Measurements from ENCODE around the gene CEND1. TPM values are rescaled to one million over a fixed set of nuclear protein-coding genes. Genes with fewer than 3 reads are reported as not detected.

The CEND1 gene
- total and polyA plus RNA-seq, 2 donors from 2014 or later: 0.16 to 3.6 TPM

DNA sequence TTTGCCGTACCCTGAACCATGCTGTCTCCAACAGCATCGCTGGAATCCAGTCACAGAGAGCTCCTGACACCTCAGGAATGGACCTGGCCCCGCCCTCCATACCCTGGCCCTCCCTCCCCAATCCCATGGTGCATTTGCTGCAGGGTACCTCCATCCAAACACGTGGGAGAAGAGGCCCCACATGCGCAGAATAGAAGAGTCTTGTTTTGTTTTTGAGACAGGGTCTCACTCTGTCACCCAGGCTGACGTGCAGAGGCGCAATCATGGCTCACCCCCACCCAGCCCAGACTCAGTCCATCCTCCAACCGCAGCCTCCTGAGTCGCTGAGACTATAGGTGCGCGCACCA, 26.5 kb upstream of the CEND1 start:
- H3K9me3 ChIP-seq (ENCODE audit: control insufficient read depth in 2 of 3, insufficient read depth in 1 of 3, low read length in 3 of 3): no peaks in the 10 kb centered on the region
- no peak overlapping the region for H3K9ac ChIP-seq (ENCODE audit: low read length in 3 of 3)
- no peak overlapping the region for H3K27ac ChIP-seq (ENCODE audit: low read depth in 2 of 2, low read length in 2 of 2)
- no peak for FAIRE-seq
- no peak overlapping the region for H3K4me3 ChIP-seq (ENCODE audit: low read length in 3 of 3)
- no peaks in the 10 kb centered on the region for H3K27me3 ChIP-seq (ENCODE audit: control insufficient read depth, insufficient read depth, low read length)
- H3K4me1 ChIP-seq (ENCODE audit: control insufficient read depth in 2 of 3, insufficient read depth in 2 of 3, low read depth in 1 of 3, low read length in 3 of 3): peaks cover 0 to 20% (median 15%) of the 10 kb centered on the region in 3 donors
- intact Hi-C loops (cut with DNase I): no loop called here
- TF ChIP-seq, protein P1, sequence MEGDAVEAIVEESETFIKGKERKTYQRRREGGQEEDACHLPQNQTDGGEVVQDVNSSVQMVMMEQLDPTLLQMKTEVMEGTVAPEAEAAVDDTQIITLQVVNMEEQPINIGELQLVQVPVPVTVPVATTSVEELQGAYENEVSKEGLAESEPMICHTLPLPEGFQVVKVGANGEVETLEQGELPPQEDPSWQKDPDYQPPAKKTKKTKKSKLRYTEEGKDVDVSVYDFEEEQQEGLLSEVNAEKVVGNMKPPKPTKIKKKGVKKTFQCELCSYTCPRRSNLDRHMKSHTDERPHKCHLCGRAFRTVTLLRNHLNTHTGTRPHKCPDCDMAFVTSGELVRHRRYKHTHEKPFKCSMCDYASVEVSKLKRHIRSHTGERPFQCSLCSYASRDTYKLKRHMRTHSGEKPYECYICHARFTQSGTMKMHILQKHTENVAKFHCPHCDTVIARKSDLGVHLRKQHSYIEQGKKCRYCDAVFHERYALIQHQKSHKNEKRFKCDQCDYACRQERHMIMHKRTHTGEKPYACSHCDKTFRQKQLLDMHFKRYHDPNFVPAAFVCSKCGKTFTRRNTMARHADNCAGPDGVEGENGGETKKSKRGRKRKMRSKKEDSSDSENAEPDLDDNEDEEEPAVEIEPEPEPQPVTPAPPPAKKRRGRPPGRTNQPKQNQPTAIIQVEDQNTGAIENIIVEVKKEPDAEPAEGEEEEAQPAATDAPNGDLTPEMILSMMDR (IDR thresholded peaks at IDR 0.05; ENCODE audit: borderline replicate concordance, extremely low read depth, insufficient read depth): no peak
- peaks cover 6 to 14% (median 10%) of the 10 kb centered on the region in 3 donors for H3K36me3 ChIP-seq (ENCODE audit: control insufficient read depth in 2 of 3, insufficient read depth in 3 of 3, low read length in 3 of 3)
- DNase-seq: no peak

DNA sequence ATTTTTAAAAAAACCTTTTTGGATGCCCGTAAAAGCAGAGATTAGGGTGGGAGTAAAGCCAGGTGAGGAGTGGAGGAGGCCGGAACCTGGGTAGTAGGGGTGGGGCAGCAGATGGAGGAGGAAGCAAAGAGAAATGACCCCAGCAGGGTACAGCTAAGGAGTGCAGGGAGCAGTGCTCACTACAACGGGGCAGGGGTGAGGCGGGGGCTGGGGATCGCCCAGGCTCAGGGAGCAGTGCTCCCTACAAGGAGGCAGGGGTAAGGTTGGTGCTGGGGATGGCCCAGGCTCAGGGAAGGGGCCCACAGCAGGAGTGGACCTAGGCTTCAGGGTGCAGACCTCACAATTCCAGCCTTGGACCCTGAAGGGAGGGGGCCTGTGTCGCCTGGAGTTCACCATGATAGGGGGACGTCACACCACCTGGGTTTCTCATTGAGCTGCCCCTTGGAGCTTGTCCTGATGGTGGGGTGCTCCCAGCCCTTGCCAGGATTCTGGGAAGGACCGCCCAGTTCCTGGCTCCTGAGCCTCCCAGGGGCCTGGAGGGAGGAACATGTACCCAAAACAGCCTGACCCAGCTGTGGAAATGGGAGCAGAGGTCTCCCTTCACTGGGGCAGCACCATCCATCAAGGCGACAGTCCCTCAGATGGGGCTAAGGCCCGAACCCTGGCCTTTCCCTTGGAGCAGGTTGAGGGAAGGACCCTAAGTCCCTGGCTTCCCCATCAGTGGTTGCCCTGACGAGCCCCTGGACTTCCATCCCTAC, 26.0 kb upstream of the CEND1 start:
- intact Hi-C loops (cut with DNase I): no loop called here
- no peaks in the 10 kb centered on the region for H3K27me3 ChIP-seq (ENCODE audit: control insufficient read depth, insufficient read depth, low read length)
- no peak overlapping the region for H3K4me3 ChIP-seq (ENCODE audit: low read length in 3 of 3)
- TF ChIP-seq, protein P1 (IDR thresholded peaks at IDR 0.05; ENCODE audit: borderline replicate concordance, extremely low read depth, insufficient read depth): no peak
- no peak overlapping the region for H3K27ac ChIP-seq (ENCODE audit: low read depth in 2 of 2, low read length in 2 of 2)
- peaks cover 2 to 20% (median 14%) of the 10 kb centered on the region in 3 donors for H3K4me1 ChIP-seq (ENCODE audit: control insufficient read depth in 2 of 3, insufficient read depth in 2 of 3, low read depth in 1 of 3, low read length in 3 of 3)
- H3K36me3 ChIP-seq (ENCODE audit: control insufficient read depth in 2 of 3, insufficient read depth in 3 of 3, low read length in 3 of 3): peaks cover 6 to 14% (median 14%) of the 10 kb centered on the region in 3 donors
- no peak overlapping the region for H3K9ac ChIP-seq (ENCODE audit: low read length in 3 of 3)
- DNase-seq (no peak), FAIRE-seq (no peak)
- no peaks in the 10 kb centered on the region for H3K9me3 ChIP-seq (ENCODE audit: control insufficient read depth in 2 of 3, insufficient read depth in 1 of 3, low read length in 3 of 3)

- Histone ChIP-seq H3K4me1 (ENCODE audit: control insufficient read depth in 2 of 3, insufficient read depth in 2 of 3, low read depth in 1 of 3, low read length in 3 of 3) (peaks cover 2 to 21% (median 7%) of the 10 kb centered on the region in 3 donors), H3K4me3 (ENCODE audit: low read length in 3 of 3) (no peak overlapping the region), H3K36me3 (ENCODE audit: control insufficient read depth in 2 of 3, insufficient read depth in 3 of 3, low read length in 3 of 3) (peaks cover 6 to 14% (median 14%) of the 10 kb centered on the region in 3 donors), H3K27ac (ENCODE audit: low read depth in 2 of 2, low read length in 2 of 2) (no peak overlapping the region), H3K27me3 (ENCODE audit: control insufficient read depth, insufficient read depth, low read length) (no peaks in the 10 kb centered on the region), H3K9me3 (ENCODE audit: control insufficient read depth in 2 of 3, insufficient read depth in 1 of 3, low read length in 3 of 3) (no peaks in the 10 kb centered on the region), H3K9ac (ENCODE audit: low read length in 3 of 3) (no peak overlapping the region)
- intact Hi-C loops (cut with DNase I): no loop called here
- no peak for DNase-seq
- no peak for FAIRE-seq
- TF ChIP-seq, protein P1 (IDR thresholded peaks at IDR 0.05; ENCODE audit: borderline replicate concordance, extremely low read depth, insufficient read depth): no peak
These were observed 23.7 kb upstream of the CEND1 start for GRCh38 chr11:813456-814096.

Measured in kidney (tissue), 14 donors.